Natural killer cell (primary cell): ENCODE measurements around the gene ANKRD44. TPM values are rescaled to one million over a fixed set of nuclear protein-coding genes. Genes with fewer than 3 reads are reported as not detected.

Source experiments
- ATAC-seq, 3 donors: fragments of 150-1000 bp in 2 of 3; fragments of 200-7000 bp in 1 of 3; cut with Tn5 transposase; 1 replicate in 1 of 3; 2 replicates in 2 of 3; pipeline ENCODE4 v1.10.0; 2021; ENCODE audit warnings: mild to moderate bottlenecking in 2 of 3, moderate library complexity in 2 of 3
- DNase-seq, 2 donors: peaks; one replicate each; pipeline versions ENCODE4 v3.0.0 to v3.0.0-alpha.2; 2013 to 2021; ENCODE audit warnings: mixed read lengths in 1 of 2
- H3K27ac ChIP-seq: one replicate; pipeline ENCODE4 v1.5.1; 2013; ENCODE audit warnings: mild to moderate bottlenecking, low read length
- H3K27me3 ChIP-seq: one replicate; pipeline ENCODE4 v1.6.1; 2013; ENCODE audit warnings: low read length; ENCODE audit not compliant: control insufficient read depth, insufficient read depth
- H3K36me3 ChIP-seq: one replicate; pipeline ENCODE4 v1.6.1; 2013; ENCODE audit warnings: low read length; ENCODE audit not compliant: control insufficient read depth, insufficient read depth
- H3K4me1 ChIP-seq: one replicate; pipeline ENCODE4 v1.6.1; 2013; ENCODE audit warnings: low read length; ENCODE audit not compliant: control insufficient read depth, insufficient read depth
- H3K4me3 ChIP-seq: one replicate; pipeline ENCODE4 v1.5.1; 2013; ENCODE audit warnings: low read length
- H3K9me3 ChIP-seq: one replicate; pipeline ENCODE4 v1.6.1; 2013; ENCODE audit warnings: low read length; ENCODE audit not compliant: control insufficient read depth, insufficient read depth
- H3K27ac Mint-ChIP-seq, 2 donors: one replicate each; pipeline ENCODE4 v1.8.0; 2022; ENCODE audit warnings: mild to moderate bottlenecking in 2 of 2, mixed read lengths in 2 of 2, moderate library complexity in 1 of 2
- H3K27me3 Mint-ChIP-seq, 2 donors: one replicate each; pipeline ENCODE4 v1.8.0; 2022; ENCODE audit warnings: low read depth in 2 of 2, mixed read lengths in 2 of 2
- H3K36me3 Mint-ChIP-seq: one replicate; pipeline ENCODE4 v1.8.0; 2022; ENCODE audit warnings: mixed read lengths
- H3K4me1 Mint-ChIP-seq, 2 donors: one replicate each; pipeline ENCODE4 v1.8.0; 2022; ENCODE audit warnings: mixed read lengths in 2 of 2
- H3K4me3 Mint-ChIP-seq: one replicate; pipeline ENCODE4 v1.8.0; 2022; ENCODE audit warnings: mild to moderate bottlenecking, moderate library complexity, mixed read lengths
- H3K9me3 Mint-ChIP-seq, 2 donors: one replicate each; pipeline ENCODE4 v1.8.0; 2022; ENCODE audit warnings: mixed read lengths in 2 of 2
- WGBS: methylation state at CpG from one replicate; pipeline ENCODE4 v1.1.7; 2013; ENCODE audit warnings: missing lambda C conversion rate; ENCODE audit not compliant: insufficient coverage; 5-methylcytosine and 5-hydroxymethylcytosine counted together
- intact Hi-C: fragments of 100-400 bp; cut with micrococcal nuclease; formaldehyde crosslinking; loops from one replicate; pipeline ENCODE4 v1.14.2; 2022
- total RNA-seq, 4 donors: library from RNA; stranded (reverse); fragments of 120-200 nt in 1 of 4; gene quantifications; one replicate each; pipeline versions ENCODE4 v1.2.3 to v1.2.4, GENCODE V29; 2013 to 2022
- TF ChIP-seq, protein P1 (sequence below): fragments of 200-600 bp; IDR thresholded peaks from one replicate; pipeline ENCODE4 v1.8.0; 2022; ENCODE audit warnings: antibody characterized with exemption

The ANKRD44 gene
- total RNA-seq, 3 donors from 2014 or later (not counting 1 experiment from before 2014, with no cell fraction given), result 252 to 376 (median 311) TPM

DNA sequence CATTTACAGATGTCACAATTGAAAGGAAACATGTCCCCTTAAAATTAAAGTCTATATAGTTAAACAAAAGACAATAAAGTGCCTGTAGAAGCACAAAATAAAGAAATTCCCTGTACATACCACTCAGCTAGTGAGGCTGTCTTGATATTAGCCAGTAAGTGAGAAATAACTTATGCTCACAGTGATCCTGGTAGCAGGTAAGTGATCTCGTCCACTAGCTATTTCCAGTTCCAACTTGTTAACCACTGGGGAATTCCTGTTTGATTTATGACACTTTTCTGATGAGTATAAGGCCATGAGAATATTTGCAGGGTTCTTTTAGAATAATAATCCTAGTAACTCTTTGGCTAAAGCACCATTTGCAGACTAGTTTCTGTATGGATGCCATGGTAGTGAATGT is 256.1 kb downstream of the ANKRD44 start:
- H3K9me3 Mint-ChIP-seq, result peaks cover 3 to 9% of the 10 kb centered on the region in 2 donors
- TF ChIP-seq, protein P1, sequence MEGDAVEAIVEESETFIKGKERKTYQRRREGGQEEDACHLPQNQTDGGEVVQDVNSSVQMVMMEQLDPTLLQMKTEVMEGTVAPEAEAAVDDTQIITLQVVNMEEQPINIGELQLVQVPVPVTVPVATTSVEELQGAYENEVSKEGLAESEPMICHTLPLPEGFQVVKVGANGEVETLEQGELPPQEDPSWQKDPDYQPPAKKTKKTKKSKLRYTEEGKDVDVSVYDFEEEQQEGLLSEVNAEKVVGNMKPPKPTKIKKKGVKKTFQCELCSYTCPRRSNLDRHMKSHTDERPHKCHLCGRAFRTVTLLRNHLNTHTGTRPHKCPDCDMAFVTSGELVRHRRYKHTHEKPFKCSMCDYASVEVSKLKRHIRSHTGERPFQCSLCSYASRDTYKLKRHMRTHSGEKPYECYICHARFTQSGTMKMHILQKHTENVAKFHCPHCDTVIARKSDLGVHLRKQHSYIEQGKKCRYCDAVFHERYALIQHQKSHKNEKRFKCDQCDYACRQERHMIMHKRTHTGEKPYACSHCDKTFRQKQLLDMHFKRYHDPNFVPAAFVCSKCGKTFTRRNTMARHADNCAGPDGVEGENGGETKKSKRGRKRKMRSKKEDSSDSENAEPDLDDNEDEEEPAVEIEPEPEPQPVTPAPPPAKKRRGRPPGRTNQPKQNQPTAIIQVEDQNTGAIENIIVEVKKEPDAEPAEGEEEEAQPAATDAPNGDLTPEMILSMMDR, result no peak
- Histone ChIP-seq H3K4me1 (no peaks in the 10 kb centered on the region), H3K9me3 (peaks cover 3% of the 10 kb centered on the region), H3K36me3 (peaks cover 64% of the 10 kb centered on the region), H3K27ac (no peak overlapping the region), H3K27me3 (no peaks in the 10 kb centered on the region), H3K4me3 (no peak overlapping the region)
- peak overlapping the region; percentile 72 to 82 for H3K27ac Mint-ChIP-seq
- ATAC-seq, result peak; percentile 57 to 88 (median 79)
- intact Hi-C loops, result no loop called here
- H3K27me3 Mint-ChIP-seq, result no peaks in the 10 kb centered on the region
- peak in 1 of 2 donors; percentile 31 for DNase-seq
- peaks cover 7 to 11% of the 10 kb centered on the region in 2 donors for H3K4me1 Mint-ChIP-seq
- H3K36me3 Mint-ChIP-seq, result peaks cover 22% of the 10 kb centered on the region
- 63% methylated on average over 1 of the region's 1 CpG for WGBS
- no peak overlapping the region for H3K4me3 Mint-ChIP-seq

DNA sequence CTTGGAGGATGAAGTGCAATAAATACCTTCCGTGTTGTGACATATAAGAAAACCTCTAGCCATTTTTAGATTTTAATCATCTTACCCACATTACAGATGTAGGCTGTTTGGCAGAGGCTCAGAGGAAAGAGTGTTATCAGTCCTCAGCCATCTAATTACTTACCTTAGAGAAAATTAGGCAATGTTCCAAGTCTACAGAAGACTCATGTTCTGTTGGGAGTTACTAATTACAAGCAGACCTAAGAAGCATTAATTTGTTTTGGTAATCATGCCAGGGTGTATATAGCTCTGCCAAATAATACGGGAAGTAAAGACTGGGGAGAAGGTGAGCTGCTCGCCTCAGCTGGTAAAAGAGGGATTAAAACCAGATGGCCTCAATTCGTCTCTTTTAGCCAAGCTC is 258.2 kb downstream of the ANKRD44 start:
- H3K27me3 Mint-ChIP-seq, result no peaks in the 10 kb centered on the region
- Histone ChIP-seq H3K27ac (no peak overlapping the region), H3K27me3 (no peaks in the 10 kb centered on the region), H3K9me3 (peaks cover 3% of the 10 kb centered on the region), H3K4me1 (no peaks in the 10 kb centered on the region), H3K4me3 (no peak overlapping the region), H3K36me3 (peaks cover 55% of the 10 kb centered on the region)
- peaks cover 31% of the 10 kb centered on the region for H3K36me3 Mint-ChIP-seq
- peaks cover 3 to 9% of the 10 kb centered on the region in 2 donors for H3K9me3 Mint-ChIP-seq
- peaks cover 7 to 11% of the 10 kb centered on the region in 2 donors for H3K4me1 Mint-ChIP-seq
- DNase-seq (peak in 1 of 2 donors; percentile 26), ATAC-seq (peak in 1 of 3 donors; percentile 39)
- intact Hi-C loops, result no loop called here
- peak overlapping the region; percentile 74 to 82 for H3K27ac Mint-ChIP-seq
- TF ChIP-seq, protein P1, result no peak
- 94% methylated on average over 2 of the region's 4 CpGs for WGBS
- no peak overlapping the region for H3K4me3 Mint-ChIP-seq

DNA sequence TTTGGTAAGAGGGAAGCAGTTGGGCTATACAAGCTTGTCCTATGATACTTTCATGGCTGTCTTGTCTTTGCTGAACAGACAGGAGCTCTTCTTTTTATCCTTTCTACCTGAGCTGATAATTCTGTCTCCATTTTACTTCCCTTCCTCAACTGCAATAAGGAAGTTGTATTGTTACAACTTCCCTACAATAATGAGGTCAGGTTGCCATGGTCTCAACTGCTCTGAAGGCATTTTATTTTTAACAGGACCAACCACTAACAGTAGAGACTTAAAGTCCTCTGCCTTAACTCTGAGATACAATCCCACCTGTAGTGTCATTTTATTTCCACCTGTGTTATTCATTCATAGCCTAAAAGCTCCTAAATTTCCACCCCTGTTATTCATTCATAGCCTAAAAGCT is 265.5 kb downstream of the ANKRD44 start:
- Mint-ChIP-seq H3K27me3 (no peaks in the 10 kb centered on the region), H3K4me3 (no peak overlapping the region), H3K9me3 (no peaks in the 10 kb centered on the region), H3K27ac (peak overlapping the region; percentile 74 to 87), H3K4me1 (peaks cover 22 to 30% of the 10 kb centered on the region in 2 donors), H3K36me3 (peaks cover 25% of the 10 kb centered on the region)
- intact Hi-C loops, result no loop called here
- H3K27ac ChIP-seq, result no peak overlapping the region
- no peaks in the 10 kb centered on the region for H3K4me1 ChIP-seq
- H3K9me3 ChIP-seq, result no peaks in the 10 kb centered on the region
- TF ChIP-seq, protein P1, result no peak
- no peak overlapping the region for H3K4me3 ChIP-seq
- no peaks in the 10 kb centered on the region for H3K27me3 ChIP-seq
- DNase-seq (no peak), ATAC-seq (no peak)
- H3K36me3 ChIP-seq, result peaks cover 34% of the 10 kb centered on the region

DNA sequence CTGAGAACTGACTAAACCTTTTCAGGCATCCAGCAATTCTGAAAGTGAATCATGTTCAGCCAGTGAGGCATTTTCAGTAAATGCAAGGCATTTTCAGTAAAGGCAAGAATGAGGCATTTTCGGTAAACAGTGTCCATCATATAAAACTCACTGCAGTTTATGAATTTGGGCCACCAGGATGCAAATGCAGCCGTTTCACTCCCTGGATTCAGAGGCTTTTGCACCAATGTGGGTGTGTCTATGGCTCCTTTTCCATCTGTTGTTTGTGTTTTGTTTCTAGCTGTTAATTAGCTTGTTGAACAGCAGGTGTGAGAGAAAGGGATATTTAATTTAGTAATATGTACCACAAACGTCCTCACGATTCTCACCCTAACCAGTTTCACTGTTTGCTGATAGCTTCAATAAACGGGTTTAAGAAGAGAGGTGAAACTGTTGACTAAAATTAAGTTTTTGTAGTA is 267.8 kb downstream of the ANKRD44 start:
- H3K27me3 Mint-ChIP-seq, result no peaks in the 10 kb centered on the region
- peaks cover 9% of the 10 kb centered on the region for H3K36me3 Mint-ChIP-seq
- peaks cover 25 to 26% of the 10 kb centered on the region in 2 donors for H3K4me1 Mint-ChIP-seq
- Histone ChIP-seq H3K36me3 (peaks cover 39% of the 10 kb centered on the region), H3K9me3 (no peaks in the 10 kb centered on the region), H3K4me1 (no peaks in the 10 kb centered on the region), H3K4me3 (no peak overlapping the region), H3K27ac (no peak overlapping the region), H3K27me3 (no peaks in the 10 kb centered on the region)
- H3K27ac Mint-ChIP-seq, result peak overlapping the region; percentile 59 to 85
- TF ChIP-seq, protein P1, result no peak
- DNase-seq (no peak), ATAC-seq (no peak)
- H3K4me3 Mint-ChIP-seq, result no peak overlapping the region
- intact Hi-C loops, result no loop called here
- no peaks in the 10 kb centered on the region for H3K9me3 Mint-ChIP-seq
- WGBS, result 76% methylated on average over 2 of the region's 5 CpGs
